OCI-LY7 (cell line): ENCODE results near the gene PRR33.

Experiments
- EZH2phosphoT487 ChIP-seq: fragments of 200-600 bp; sonication (generic); IDR thresholded peaks from 2 replicates; pipeline ENCODE4 v1.6.1; 2018; ENCODE audit warnings: low read depth, borderline replicate concordance, mild to moderate bottlenecking, mixed run types, antibody characterized with exemption, low read length, moderate library complexity, mixed read lengths
- TF ChIP-seq, protein P1 (sequence below): fragments of 200-600 bp; sonication (generic); conservative IDR thresholded peaks from 2 replicates; pipeline ENCODE4 v1.5.1; 2014; ENCODE audit warnings: mild to moderate bottlenecking, antibody characterized with exemption, low read length, moderate library complexity, mixed read lengths

- TF ChIP-seq, protein P1, sequence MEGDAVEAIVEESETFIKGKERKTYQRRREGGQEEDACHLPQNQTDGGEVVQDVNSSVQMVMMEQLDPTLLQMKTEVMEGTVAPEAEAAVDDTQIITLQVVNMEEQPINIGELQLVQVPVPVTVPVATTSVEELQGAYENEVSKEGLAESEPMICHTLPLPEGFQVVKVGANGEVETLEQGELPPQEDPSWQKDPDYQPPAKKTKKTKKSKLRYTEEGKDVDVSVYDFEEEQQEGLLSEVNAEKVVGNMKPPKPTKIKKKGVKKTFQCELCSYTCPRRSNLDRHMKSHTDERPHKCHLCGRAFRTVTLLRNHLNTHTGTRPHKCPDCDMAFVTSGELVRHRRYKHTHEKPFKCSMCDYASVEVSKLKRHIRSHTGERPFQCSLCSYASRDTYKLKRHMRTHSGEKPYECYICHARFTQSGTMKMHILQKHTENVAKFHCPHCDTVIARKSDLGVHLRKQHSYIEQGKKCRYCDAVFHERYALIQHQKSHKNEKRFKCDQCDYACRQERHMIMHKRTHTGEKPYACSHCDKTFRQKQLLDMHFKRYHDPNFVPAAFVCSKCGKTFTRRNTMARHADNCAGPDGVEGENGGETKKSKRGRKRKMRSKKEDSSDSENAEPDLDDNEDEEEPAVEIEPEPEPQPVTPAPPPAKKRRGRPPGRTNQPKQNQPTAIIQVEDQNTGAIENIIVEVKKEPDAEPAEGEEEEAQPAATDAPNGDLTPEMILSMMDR, result no peak
- no peak for TF ChIP-seq EZH2phosphoT487
Observed at GRCh38 chr11:1842149-1843097, 49.3 kb downstream of the PRR33 start.
